GM23248 (cell line): ENCODE data around the gene LCP2.

Experiments
- EZH2 ChIP-seq: fragments of 200-600 bp; sonication (generic); IDR thresholded peaks from 2 replicates; pipeline ENCODE4 v1.6.1; 2018; ENCODE audit warnings: antibody characterized with exemption, mild to moderate bottlenecking; ENCODE audit not compliant: insufficient read depth, poor library complexity, severe bottlenecking
- EZH2phosphoT487 ChIP-seq: fragments of 200-600 bp; sonication (generic); IDR thresholded peaks from 2 replicates; pipeline ENCODE4 v1.6.1; 2018; ENCODE audit warnings: antibody characterized with exemption, moderate library complexity, mild to moderate bottlenecking, low read depth; ENCODE audit not compliant: insufficient read depth

GRCh38 chr5:170250810-170251317, 46.7 kb downstream of the LCP2 start:
- TF ChIP-seq EZH2 (no peak), EZH2phosphoT487 (no peak)
